ENCODE measurements around the gene TMEM191B.
"Not testable (repeated sequence)": the region's sequence is repeated elsewhere in the genome, so short reads cannot be mapped to it uniquely, and the experiment has no call there.

TMEM191B gene

DNA sequence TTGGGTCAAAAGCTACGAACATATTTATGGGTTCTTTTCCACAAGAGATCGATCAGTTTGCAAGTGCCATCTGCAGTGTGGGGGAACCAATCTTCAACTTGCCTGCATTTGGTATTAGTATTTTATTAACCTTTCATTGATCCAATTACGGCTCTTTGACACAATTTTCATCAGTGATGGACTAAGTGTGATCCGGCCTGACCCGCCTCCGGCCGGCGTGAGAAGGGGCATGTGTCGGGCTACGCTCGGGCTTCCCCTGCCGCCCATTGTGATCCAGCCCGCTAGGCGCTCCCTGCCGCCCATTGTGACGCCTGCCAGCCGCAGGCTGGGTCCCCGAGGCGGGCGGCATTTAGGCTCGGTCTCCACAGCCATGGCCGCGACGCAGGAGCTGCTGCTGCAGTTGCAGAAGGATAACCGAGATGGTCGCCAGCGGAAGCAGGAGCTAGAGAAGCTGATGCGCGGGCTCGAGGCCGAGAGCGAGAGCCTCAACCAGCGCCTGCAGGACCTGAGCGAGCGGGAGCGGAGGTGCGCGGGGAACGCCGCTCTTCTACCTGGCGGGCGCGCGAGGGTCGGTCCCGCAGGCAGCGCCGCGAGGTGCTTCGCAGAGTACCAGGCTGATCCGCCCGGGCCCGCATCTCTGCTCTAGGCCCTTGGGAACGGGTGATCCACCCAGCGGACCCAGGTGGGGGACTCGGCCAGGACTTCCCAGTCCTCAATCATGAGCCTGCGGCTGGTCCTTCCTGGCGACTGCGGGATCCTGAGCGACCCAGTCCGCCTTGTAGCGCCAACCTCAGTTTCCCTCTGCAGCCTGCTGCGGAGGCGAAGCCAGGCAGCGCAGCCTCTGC, at the start of gene TMEM191B:
TSS of gene TMEM191B (plus strand) at position 51 of the 845 bp plus-strand sequence. CDS start at position 230, 179 bp downstream.
- not testable (repeated sequence) for DNase-seq

- DNase-seq: not testable (repeated sequence)
Observed at GRCh38 chr22:18496227-18496626, 31.4 kb upstream of the TMEM191B start.

- not testable (repeated sequence) for DNase-seq
Observed at GRCh38 chr22:18511327-18511726, 16.3 kb upstream of the TMEM191B start.

GRCh38 chr22:18512378-18512777, 15.2 kb upstream of the TMEM191B start:
- not testable (repeated sequence) for DNase-seq

DNA sequence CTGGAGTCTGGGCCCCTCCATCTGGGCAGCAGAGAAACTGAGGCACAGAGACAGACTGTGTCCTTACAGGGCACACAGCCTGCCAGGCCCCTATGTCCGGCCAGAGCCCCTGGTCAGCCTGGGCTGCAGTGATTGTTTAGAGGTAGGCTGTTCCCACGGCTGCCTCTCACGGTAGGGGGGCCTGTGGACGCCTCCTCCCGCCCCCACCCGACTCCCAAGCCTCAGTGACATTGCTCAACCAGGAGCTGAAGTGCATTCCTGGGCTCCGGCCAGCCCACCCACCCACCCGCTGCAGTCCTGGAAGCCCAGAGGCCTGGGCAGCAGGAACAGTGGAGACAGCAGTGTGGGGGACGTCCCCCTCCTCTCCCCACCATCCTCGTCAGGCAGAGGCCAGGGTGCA, 14.1 kb upstream of the TMEM191B start:
- DNase-seq: not testable (repeated sequence)

DNA sequence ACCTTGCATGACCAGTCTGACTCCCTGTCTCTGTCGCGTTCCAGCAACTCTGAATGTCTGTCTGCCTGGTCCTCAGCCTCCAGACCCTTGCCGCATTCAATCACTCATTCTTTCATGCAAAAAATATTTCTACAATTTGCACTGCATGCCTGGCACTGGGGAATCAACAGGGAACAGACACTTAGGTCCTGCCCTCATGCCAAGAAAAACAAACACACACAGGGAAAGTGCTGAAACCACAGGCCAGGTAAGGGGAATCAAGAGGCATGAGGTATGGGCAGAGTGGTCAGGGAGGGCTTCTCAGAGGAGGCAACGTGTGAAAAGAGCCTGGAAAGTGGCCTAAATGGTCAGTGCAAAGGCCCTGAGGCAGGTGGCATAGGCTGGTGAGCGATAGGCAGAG, 9.5 kb upstream of the TMEM191B start, which contains the start of gene GGTLC3:
TSS of gene GGTLC3 (minus strand) at position 101 of the 400 bp plus-strand sequence. CDS start 264 bp downstream, outside the sequence.
- DNase-seq: not testable (repeated sequence)

GRCh38 chr22:18522762-18523161, 4.8 kb upstream of the TMEM191B start:
- not testable (repeated sequence) for DNase-seq

DNA sequence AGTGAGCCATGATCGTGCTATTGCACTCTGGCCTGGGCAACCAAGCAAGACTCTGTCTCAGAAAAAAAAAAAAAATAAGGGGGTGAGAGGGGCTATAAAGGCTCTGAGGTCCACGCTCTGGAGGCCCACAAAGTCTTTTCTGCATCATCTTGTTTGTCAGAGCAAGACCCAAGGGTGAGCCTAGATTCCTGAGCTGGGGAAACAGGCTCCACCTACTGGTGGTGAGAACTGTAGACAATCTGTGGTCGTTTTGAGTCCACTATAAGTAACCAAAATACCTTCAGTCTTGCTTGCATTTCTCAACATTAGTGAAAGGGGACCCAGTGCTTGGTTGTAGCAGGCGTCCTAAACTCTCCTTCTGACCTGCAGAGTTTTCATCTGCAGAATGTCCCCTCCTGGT, 4.3 kb upstream of the TMEM191B start:
- not testable (repeated sequence) for DNase-seq

DNA sequence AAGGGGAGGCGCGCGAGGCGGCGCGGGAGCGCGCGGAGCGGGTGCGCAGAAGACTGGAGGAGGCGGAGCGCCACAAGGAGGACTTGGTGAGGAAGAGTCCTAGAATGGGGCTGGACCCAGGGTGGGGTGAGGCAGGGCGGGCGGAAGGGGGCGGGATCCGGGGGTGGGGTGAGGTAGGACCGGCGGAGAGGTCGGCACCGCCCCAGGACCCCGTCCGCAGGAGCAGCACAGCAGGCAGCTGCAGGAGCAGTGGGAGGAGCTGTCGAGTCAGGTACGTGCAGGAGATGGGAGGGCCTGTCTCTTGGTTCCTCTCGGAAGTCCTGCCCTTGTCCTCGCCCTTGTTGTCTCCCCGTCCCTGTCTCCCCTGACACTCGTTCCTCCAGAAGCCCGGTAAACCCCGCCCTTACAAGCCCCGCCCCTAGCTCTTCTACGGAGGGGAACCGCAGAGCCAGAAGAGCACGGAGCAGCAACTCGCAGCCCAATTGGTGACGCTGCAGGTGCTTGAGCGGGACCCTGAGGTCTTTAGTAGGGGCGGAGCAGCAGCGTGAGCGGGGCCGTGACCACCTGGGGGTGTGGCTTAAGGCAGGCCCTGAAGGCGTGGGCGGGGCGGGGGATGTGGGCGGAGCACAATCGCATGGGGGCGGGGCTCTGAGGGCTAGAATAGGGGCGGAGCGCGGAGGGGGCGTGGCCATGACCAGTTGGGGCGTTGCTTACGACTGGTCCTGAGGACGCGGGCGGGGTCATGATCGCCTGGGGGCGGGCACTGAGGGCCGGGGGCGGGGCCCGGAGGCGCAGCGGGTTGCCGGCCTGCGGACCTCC, 1.2 kb downstream of the TMEM191B start:
- DNase-seq: not testable (repeated sequence)

DNA sequence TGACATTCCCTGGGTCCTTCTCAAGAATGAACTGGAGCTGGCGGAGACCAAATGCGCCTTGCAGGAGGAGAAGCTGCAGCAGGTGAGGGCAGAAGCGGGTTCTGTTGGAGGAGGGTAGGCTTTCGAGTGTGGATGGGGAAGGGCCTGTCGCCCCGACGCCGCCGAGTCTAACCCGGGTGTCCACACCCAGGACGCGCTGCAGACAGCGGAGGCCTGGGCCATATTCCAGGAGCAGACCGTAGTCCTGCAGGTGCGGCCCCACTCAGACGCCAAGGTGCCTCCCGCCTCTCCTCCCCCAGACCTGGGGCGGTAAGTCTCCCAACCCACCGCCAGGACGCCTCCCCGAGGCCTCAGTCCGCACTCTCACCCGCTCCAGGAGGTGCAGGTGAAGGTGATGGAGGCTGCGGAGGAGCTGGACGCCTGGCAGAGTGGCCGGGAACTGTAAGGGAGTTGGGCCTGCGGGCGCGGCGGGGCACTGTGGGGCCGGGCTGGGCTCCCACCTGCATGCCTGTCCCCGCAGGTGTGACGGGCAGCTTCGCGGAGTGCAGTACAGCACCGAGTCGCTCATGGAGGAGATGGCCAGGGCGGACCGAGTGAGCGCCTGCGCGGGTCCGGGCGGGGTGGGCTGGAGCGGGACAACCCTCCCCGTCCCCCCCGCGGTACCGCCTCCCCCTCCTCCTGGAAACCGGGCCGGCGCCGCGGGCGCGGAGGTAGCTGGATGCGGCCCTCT, 2.0 kb downstream of the TMEM191B start:
- not testable (repeated sequence) for DNase-seq

DNA sequence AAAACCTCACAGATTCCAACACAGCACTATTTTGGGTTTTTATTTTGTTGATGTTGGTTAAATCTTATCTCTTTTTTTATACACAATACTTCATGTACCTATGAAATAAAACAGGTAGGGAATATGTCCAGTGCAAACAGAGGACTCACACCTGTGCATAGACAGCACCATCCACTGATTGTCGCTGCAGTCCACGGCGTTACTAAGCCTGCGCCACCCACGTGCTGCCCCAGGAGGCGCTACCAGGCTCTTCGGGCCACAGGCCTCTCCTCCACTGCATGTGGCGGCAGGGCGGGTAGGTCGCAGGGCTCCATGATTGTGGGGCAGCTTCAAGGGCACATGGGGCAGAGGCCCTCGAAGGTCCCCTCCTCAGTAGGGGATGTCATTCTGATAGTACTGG, 6.0 kb downstream of the TMEM191B start:
- not testable (repeated sequence) for DNase-seq

DNA sequence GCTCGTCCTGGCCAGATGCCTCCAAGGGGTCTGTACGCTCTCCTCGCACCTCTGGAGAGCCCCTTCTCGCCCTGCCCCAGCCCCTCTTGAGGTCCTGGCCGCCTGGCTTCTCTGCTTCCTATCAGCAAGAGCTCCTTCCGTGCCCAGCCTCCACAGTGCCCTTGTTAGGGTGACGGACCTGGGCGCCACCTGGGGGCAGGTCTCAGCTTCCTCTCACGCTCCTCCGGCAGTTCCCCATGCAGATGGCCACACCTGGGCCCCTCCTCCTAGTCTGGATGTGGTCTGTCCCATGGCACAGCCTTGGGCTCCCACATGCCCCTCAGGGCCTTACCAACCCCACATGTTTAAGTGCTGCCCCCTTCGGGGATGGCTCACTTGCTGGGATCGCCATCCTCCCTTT, 6.7 kb downstream of the TMEM191B start:
- not testable (repeated sequence) for DNase-seq

- DNase-seq: not testable (repeated sequence)
Observed at GRCh38 chr22:18539994-18540393, 12.4 kb downstream of the TMEM191B start.

DNA sequence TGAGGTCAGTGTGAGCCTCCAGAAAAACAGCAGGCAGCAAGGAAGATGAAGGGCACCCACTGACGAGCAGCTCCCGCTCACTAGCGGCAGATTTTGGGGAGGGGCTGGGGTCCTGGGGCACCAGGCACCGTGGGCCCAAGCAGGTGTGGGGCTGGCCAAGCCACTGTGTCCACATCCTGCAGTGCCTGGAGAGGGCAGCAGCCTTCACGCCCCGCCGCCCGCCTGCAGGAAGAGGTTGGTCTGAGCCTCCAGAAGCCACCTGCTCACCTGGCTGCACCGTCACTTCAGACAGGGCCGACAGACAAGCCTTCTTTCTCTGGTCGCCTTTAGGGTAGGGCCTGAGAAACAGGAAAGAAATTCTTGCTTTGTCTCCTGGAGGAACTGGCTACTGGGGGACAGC, 15.8 kb downstream of the TMEM191B start:
- not testable (repeated sequence) for DNase-seq

GRCh38 chr22:18544615-18545014, 17.0 kb downstream of the TMEM191B start:
- DNase-seq: not testable (repeated sequence)

DNA sequence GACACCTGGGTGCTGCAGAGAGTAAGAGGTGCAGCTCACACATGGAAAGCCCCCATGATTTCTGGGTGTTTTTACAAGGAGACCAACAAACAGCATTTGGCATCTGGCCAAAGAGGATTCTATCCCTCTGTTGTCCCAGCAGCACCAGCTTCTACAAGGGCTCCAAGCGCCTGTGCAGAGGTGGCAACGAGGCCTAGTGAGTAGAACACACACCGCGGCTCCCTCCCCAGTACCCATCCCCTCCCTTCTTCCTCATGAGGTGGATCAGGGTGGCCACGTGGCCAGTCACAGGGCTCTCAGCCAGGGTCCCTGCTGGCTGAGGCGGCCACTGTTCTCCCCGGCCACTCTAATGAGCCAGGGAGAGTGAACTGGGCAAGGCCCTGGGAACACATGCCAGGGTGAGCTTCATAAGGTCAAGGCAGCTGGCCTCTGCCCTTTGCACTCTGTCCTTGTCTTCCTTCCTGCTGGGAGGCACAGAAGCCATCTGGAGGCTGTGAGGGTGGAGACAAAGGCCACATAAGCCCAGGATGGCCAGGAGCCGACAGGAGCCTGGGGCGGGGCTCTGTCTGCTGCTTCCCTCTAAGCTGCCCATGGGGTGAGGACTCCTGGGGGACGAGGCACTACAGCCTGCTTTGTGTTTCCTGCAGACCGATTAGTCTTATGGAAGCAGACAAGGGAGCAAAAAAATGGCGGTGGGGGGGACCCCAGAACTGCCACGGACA, 22.0 kb downstream of the TMEM191B start:
- not testable (repeated sequence) for DNase-seq

- not testable (repeated sequence) for DNase-seq
Observed at GRCh38 chr22:18551046-18551445, 23.4 kb downstream of the TMEM191B start.

DNA sequence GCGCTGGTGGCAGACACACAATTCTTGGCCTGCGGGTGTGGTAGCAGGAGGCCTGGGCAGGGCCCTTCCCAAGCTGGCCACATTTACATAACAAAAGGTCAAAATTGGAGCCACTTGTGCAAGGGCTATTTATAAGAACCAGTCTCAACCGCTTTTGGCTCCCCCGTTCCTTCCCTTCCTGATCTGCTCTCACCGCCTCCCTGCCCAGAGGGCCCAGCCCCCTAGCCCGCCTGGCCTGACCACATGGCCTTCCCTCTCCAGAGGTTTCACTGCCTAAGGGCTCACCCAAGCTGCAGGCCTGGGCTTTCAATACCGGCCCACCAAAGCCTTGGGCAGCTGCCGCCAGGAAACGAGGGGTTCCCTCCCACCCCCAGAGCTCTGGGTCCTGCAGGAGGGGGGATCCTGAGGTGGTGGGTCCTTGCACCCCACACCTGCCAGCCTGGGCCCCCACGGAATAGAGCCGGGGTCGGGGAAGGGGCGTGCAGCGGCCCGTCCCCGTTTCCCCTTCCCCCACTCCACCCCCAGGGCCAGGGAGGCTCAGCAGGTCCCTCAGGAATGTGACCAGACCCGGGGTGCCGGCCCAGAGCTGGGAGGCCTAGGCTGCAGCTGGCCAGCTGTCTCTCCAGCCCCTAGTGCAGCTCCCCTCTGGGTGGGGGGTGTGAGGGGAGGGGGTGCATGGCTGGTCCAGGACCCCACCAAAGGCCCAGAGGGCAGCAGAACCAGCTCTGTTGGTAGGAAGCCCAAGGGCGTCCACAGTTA, 25.4 kb downstream of the TMEM191B start:
- not testable (repeated sequence) for DNase-seq

GRCh38 chr22:18554280-18555256, 27.0 kb downstream of the TMEM191B start:
- not testable (repeated sequence) for DNase-seq

DNA sequence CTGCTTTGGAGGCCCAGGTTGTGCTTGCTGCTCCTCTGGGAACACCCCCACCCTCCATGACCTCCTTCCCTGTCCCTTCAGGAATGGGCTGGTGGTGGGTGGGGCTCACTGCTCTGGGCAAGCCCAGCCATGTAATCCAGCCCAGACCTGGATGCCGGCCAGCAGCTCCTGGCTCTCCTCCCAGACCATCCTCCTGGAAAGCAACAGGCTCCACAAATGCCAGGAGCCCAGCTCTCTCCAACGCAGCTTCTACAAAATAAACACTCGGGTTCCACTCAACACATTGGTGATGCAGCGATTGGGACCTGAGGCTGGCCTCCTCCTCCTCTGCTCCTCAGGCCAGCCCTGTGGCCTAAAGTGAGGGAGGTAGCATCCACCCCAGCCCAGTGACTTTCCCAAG, 30.9 kb downstream of the TMEM191B start:
- not testable (repeated sequence) for DNase-seq

Measured in activated naive CD4-positive, alpha-beta T cell (primary cell).